HEK293 (cell line): ENCODE data around the gene IL2RA.

Experiments used
- CTCF ChIP-seq: fragments of 450-650 bp; formaldehyde crosslinking; IDR thresholded peaks from 2 replicates; pipeline ENCODE4 v1.5.1; 2016; ENCODE audit warnings: missing biosample characterization, missing genetic modification characterization
- PBX3 ChIP-seq: sonication (generic); formaldehyde crosslinking; IDR thresholded peaks from 2 replicates; pipeline ENCODE4 v1.8.1; 2022; ENCODE audit warnings: mild to moderate bottlenecking, moderate library complexity, missing genetic modification reagents
- TRIM28 ChIP-seq: IDR thresholded peaks from 2 replicates; pipeline ENCODE4 v1.6.1; 2011; ENCODE audit warnings: low read length, control low read depth, borderline replicate concordance
- ZNF2 ChIP-seq: fragments of 450-650 bp; formaldehyde crosslinking; IDR thresholded peaks from 2 replicates; pipeline ENCODE4 v1.5.1; 2016; ENCODE audit warnings: missing biosample characterization, missing genetic modification characterization
- ZNF48 ChIP-seq: fragments of 450-650 bp; formaldehyde crosslinking; IDR thresholded peaks from 2 replicates; pipeline ENCODE4 v1.5.1; 2016; ENCODE audit warnings: missing biosample characterization, missing genetic modification characterization
- ZNF701 ChIP-seq: fragments of 450-650 bp; formaldehyde crosslinking; IDR thresholded peaks from 2 replicates; pipeline ENCODE4 v1.5.1; 2016; ENCODE audit warnings: missing biosample characterization, missing genetic modification characterization
- ZNF792 ChIP-seq: fragments of 450-650 bp; formaldehyde crosslinking; IDR thresholded peaks from 2 replicates; pipeline ENCODE4 v1.5.1; 2016; ENCODE audit warnings: missing biosample characterization, missing genetic modification characterization

GRCh38 chr10:6055929-6056328 lies 6.2 kb downstream of the IL2RA start:
- TF ChIP-seq PBX3 (no peak), CTCF (tag by site-specific recombination) (no peak), TRIM28 (no peak), ZNF48 (tag by site-specific recombination) (no peak), ZNF792 (tag by site-specific recombination) (no peak), ZNF701 (no peak), ZNF2 (tag by site-specific recombination) (no peak)
